ENCODE data around the gene NKAIN2.

NKAIN2 gene

GRCh38 chr6:124040655-124041054 lies 237.0 kb downstream of the NKAIN2 start:
- DNase-seq = no peak

DNA sequence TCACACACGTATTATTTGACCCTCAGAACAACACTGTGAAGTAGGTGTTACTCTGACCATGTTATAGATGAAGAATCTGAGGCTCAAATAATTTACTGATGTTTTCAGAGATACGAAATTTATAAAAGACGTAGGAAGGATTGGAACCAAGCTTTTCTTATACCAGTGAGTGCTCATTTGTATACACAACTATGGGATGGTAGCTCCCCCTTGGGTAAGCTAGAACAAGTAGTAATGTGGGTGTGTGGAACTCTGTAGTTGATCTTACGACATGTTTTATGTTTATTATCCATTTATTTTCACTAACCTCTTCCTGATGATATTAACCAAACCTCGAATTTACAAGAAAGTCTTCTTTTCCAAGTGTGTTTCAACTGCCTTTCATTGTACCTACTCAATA lies 248.5 kb downstream of the NKAIN2 start:
- no peak for DNase-seq

DNA sequence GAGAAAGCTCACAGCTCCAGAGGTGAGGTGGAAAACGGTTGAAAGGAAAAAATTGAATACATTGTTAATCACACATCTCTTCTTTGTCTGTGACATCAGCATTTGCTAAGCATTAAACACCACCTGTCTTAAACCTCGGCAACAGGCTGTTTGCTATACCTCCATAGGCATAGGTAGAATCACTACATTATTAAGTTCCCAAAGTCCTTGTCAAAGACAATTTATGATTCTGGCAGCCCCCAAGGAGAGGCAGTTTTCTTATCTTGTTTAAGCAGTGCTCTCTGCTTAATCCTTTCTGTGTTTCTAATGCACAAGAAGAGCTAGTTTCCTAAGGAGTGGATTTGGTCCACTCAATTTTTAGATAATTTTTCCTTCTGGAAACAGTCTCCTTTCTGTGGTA lies 249.7 kb downstream of the NKAIN2 start:
- DNase-seq = no peak

- DNase-seq = no peak
These were observed 250.4 kb downstream of the NKAIN2 start for GRCh38 chr6:124054034-124054433.

DNA sequence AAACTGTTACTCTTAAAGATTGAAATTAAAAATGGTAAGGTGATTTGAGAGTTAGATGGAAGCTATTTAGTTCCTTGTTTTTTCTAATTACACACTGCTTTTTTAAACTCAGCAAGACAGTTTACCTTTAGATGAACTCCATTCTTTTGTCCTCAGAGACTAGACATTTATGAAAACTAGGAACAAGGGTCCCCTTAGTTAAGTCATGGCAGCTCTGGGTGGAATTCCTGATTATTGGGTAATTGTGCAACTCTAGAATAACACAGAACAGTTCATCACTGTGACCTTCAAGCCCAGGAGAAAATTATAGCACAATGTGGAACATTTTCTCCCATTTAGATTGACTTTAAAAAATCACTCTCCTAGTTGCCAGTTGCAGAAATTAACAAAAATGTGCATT lies 251.7 kb downstream of the NKAIN2 start:
- DNase-seq = no peak

- no peak for DNase-seq
These were observed 252.3 kb downstream of the NKAIN2 start for GRCh38 chr6:124055963-124056362.

DNA sequence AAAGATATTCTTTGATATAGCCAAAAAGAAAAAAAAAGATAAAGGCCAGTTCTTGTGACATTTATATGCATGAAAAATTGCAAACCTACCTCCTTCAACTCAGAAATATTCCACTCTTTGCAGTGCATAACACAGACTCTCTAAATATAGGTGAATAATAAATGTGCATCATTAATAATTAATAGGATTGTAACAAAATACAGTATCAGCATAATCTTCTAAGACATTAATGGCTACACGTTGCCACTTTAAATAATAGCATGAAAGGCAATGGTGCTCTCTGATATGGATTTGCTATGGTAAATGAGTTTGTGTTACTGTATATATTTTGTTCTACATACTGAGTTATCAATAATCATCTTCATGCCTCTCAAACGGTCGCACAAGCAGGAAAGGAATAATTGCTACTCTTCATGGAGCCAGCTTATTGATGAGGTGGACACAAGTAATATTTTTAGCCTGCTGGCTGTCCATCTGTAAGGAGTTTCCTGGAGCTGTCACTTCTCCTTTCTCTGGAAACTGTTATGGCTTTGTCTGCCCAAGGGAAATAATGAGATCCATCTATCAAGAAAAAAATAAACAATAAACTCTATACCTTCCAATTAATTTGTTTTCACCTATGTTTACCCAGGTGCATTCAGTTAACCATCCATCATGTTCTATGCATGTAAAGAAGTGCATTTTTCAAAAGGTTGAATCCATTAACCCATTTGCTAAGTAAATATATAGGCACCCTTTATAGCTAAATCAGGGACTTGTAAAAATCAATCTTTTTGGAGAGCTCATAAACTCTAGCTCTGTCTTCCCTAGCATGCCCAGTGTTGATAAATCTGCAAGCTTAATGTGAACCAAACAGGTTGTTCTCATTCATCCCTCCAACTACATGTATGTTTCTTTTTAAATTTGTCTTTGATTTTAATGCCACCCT lies 253.0 kb downstream of the NKAIN2 start:
- peak; percentile 11 for DNase-seq

DNA sequence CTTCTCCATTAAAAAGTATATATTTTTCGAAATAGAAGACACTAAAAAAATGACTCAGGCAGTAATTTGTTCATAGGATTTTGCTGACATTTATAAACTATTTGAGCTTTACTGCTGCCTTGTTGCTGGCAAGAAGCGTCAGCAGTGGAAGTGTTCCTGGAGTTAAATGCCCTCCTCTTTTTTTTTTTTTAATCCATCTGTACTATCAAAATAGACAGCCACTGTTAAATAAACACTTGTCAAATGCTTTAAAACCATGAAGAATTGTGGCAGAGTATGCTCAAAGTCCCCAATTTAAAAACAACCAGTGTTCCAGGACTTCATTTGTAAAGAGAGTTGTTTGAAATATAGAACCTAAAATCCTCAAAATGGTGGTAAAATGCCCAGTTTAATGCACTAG lies 253.8 kb downstream of the NKAIN2 start:
- DNase-seq = no peak

GRCh38 chr6:124064317-124065113 lies 260.9 kb downstream of the NKAIN2 start:
- no peak for DNase-seq

DNA sequence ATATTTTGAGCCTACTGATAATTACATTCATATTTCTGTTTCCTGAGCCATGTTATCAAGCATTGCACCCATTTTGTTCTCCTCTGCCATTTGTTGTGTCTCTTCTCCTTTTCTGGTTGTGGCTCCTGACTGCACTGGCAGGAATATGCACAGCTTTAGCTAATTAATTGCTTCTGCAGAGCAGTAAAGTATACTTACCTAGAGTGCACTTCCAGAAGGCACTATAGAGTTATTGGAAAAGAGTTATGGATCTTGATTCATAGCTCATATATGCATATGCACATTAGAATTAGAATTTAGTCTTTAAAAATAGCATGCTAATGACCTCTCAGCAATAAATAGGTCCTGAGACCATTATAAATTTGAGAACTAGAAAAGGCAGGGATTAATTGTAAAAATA lies 262.6 kb downstream of the NKAIN2 start:
- no peak for DNase-seq

DNA sequence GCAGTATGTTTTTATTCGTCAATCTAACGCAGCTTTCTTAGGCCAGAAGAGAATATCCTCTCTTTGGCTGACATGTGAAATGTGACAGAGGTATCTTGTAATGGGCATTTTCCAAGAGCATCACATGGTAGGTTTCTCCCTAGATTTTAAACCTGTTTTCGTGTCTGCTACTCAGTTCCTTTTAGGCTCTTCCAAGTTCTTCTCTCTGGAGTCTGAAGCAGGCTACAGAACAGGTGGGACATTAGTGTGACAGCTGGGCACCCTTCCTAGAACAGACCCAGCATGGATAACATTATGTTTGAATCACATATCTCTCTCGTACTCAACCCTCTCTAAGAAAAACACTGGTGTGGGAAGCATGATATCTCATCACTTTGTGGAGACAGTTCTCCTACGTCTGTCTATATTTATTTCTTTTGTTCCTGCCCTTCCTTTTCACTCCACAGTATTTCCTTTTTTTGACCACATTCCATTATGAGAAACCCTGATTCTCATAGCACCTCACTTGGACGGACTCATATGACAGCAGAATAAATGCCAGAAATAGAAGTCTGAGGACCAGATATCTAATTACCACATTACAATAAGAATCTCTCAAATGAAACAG lies 263.4 kb downstream of the NKAIN2 start:
- no peak for DNase-seq

DNA sequence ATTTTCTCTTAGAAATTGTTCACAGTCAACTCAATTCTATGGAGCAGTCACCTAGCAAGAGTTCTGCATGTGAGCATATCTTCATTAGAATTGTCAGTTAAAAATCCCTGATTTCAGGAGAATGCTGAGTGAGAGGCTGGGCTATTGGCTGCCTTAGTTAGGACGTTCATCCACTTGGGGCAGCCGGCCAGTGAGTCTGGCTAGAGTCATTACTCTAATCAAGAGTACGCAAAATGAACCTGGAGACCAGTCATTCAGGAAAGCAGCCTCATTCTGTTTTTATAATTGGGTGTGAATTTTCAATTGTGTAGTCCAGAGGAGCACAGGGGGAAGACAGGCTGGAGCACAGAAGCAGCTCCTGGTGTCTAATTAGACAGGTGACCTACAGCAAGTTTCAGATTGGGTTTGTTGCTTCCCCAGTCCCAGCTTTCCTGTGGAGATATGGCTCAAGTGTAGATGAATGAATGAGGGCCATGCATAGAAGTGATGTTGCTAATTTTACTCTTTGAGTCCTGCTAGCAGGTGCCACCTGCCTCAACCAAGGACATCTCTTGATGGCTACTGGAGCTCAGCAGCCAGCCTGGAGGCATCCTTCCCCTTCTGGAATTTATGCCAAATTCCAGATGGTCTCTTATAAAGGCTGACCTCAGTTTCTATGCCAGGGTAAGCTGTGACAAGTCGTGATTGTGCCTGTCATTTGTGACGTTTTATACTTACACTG lies 265.7 kb downstream of the NKAIN2 start:
- no peak for DNase-seq

- no peak for DNase-seq
These were observed 269.4 kb downstream of the NKAIN2 start for GRCh38 chr6:124073021-124073420.

- no peak for DNase-seq
These were observed 270.3 kb downstream of the NKAIN2 start for GRCh38 chr6:124073820-124074587.

GRCh38 chr6:124074606-124075005 lies 270.9 kb downstream of the NKAIN2 start:
- DNase-seq = no peak

GRCh38 chr6:124076336-124077048 lies 272.8 kb downstream of the NKAIN2 start:
- no peak for DNase-seq

GRCh38 chr6:124078169-124078568 lies 274.5 kb downstream of the NKAIN2 start:
- DNase-seq = no peak

- no peak for DNase-seq
These were observed 276.8 kb downstream of the NKAIN2 start for GRCh38 chr6:124080483-124080882.

- no peak for DNase-seq
These were observed 286.8 kb downstream of the NKAIN2 start for GRCh38 chr6:124090491-124090890.

DNA sequence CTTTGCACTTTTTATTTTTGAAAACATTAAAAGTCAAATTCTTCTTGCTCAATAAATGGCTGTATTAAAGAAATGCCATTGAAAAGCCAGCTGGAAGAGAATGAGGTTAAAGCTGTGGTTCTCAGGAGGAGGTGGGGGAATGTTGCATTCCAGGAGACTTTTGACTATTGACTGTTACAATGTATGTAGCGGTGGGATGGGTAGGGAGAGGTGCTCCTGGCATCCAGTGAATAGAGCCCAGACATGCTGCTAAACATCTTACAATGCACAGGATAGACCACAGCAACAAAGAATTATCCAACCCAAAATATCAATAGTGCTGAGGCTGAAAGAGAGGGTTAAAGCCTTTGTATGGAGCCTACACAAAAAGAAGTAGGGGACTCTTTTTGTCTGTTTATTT lies 295.9 kb downstream of the NKAIN2 start:
- no peak for DNase-seq

DNA sequence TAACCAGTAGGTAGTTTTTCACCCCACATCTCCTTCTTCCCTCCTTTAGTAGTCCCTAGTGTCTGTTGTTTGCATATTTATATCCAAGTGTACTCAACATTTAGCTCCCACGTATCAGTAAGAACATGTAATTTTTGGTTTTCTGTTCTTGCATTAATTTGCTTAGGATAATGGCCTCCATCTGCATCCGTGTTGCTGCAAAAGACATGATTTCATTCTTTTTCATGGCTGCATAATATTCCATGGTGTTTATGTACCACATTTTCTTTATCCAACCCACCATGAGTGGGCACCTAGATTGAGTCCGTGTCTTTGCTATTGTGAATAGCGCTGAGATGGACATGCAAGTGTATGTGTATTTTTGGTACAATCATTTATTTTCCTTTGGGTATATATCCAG lies 306.8 kb downstream of the NKAIN2 start:
- no peak for DNase-seq
